SK-N-MC (cell line): Measurements from ENCODE around the gene GCGR.

ENCODE experiments used
- EZH2 ChIP-seq: fragments of 200-600 bp; sonication (generic); IDR thresholded peaks from one replicate; pipeline ENCODE4 v1.6.1; 2017; ENCODE audit warnings: antibody characterized with exemption
- FOXP2 ChIP-seq: optimal IDR thresholded peaks from 2 replicates; pipeline ENCODE3; 2011; ENCODE audit warnings: mild to moderate bottlenecking, moderate library complexity; ENCODE audit not compliant: insufficient read depth; ENCODE audit errors: extremely low read length, control extremely low read depth
- POLR2AphosphoS5 ChIP-seq: IDR thresholded peaks from 2 replicates; pipeline ENCODE4 v1.6.1; 2012; ENCODE audit warnings: mild to moderate bottlenecking, low read depth, low read length, borderline replicate concordance

DNA sequence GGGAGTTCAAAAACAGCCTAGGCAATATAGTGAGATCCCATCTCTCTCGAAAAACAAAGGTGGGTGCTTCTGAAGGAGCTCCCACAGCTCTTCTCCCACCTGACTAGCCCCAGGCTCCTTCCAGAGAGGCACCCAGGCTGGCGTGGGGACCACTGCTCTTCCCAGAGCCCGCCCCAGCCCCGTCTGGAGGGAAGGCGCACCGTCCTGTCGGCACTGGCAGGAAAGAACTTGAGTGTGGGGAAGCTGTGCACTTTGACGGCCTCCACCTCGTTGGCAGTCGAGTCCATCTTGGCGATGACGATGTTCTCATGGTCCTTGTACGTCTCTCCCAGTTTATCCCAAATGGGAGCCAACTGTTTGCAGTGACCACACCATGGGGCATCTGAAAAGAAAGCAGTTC lies 41.4 kb downstream of the GCGR start:
- TF ChIP-seq POLR2AphosphoS5 (no peak), EZH2 (no peak), FOXP2 (no peak)
